GM20000 (cell line): ENCODE data around the gene SPINT2.

ENCODE experiments used
- DNase-seq: peaks from one replicate; pipeline ENCODE4 v3.0.0; 2012; ENCODE audit warnings: low spot score
- TF ChIP-seq, protein P1 (sequence below): IDR thresholded peaks from 2 replicates; pipeline ENCODE4 v1.5.1; 2012; ENCODE audit warnings: mild to moderate bottlenecking, control low read depth; ENCODE audit errors: extremely low read depth, missing control alignments

Gene SPINT2

DNA sequence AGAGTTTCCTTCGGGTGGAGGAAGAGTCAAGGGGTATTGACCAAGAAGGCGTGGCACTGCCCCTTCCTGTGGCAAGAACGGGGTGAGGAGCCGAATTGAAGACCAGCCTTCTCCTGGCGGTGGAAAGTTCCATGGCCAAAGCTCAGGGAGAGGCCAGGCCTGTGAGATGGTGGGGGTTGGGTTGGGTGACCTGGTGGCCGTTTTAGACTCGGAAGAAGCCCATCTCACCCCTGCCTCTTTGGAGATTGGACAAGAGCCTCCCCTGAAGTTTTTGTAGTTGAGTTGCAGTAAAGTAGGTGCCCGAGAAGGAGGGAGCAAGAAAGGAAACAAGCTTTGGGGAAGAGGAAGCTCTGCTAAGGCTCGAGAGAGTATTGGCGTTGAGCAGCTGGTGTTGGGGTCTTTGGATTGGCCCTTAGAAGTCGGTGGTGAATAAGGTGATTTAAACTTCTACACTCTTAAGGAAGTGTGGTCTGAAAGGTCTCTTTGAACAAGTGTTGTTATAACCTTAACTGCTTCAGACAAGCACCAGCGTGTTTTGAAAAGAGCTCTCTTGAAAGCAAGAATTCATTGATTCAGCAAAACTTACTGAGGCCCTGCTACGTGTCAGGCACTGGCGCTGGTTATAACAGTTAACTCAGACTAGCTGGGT is 964 bp downstream of the SPINT2 start:
- TF ChIP-seq, protein P1, sequence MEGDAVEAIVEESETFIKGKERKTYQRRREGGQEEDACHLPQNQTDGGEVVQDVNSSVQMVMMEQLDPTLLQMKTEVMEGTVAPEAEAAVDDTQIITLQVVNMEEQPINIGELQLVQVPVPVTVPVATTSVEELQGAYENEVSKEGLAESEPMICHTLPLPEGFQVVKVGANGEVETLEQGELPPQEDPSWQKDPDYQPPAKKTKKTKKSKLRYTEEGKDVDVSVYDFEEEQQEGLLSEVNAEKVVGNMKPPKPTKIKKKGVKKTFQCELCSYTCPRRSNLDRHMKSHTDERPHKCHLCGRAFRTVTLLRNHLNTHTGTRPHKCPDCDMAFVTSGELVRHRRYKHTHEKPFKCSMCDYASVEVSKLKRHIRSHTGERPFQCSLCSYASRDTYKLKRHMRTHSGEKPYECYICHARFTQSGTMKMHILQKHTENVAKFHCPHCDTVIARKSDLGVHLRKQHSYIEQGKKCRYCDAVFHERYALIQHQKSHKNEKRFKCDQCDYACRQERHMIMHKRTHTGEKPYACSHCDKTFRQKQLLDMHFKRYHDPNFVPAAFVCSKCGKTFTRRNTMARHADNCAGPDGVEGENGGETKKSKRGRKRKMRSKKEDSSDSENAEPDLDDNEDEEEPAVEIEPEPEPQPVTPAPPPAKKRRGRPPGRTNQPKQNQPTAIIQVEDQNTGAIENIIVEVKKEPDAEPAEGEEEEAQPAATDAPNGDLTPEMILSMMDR: no peak
- DNase-seq: no peak

DNA sequence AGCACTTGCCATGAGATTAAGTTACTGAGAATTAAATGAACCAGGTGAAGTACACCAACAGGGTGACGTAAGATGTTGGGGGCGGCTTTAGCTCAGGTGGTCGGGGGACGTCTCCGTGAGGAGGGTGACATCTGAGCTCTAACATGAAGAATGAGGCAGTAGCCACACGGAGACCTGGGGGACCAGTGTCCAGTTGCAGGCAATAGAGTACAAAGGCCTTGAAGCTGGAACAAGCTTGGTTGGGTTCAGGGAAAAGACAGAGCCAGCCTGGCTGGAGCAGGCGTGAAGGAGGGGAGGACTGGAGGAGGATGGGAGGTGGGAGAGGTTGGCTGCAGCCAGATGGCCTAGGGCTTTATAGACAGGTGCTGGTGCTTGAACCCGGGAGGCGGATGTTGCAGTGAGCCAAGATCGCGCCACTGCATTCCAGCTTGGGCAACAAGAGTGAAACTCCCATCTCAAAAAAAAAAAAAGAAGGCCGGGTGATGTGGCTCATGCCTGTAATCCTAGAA is 1.6 kb downstream of the SPINT2 start:
- TF ChIP-seq, protein P1: no peak
- DNase-seq: no peak

DNA sequence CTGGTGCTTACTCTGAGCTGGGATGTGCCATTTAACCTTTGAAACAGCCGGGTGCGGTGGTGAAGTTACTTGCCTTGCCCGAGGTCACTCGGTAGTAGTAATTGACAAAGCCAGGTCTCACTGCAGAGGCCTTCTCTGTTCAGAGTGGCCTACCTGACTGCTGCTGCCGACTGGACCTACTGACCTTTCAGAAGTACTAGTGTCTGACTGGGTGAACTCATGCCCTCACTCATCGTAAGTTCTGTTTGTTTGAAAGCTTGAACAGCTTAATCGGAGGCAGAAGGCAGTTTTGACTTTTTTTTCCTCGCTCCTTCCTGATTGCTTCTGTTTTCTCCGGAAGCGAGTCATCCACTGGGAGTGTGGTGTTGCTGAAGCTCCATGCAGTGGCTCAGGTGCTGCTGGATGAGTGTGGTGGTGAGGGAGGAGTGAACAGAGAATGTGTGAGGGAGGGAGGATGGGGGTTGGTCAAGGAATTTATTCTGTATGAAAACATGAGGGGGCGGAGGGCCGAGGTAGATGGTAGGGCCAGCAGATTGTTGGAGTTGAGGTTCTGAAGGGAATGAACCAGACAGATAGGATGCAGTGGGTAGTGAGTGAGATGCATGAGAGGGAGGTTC is 2.7 kb downstream of the SPINT2 start:
- TF ChIP-seq, protein P1: no peak
- no peak for DNase-seq

DNA sequence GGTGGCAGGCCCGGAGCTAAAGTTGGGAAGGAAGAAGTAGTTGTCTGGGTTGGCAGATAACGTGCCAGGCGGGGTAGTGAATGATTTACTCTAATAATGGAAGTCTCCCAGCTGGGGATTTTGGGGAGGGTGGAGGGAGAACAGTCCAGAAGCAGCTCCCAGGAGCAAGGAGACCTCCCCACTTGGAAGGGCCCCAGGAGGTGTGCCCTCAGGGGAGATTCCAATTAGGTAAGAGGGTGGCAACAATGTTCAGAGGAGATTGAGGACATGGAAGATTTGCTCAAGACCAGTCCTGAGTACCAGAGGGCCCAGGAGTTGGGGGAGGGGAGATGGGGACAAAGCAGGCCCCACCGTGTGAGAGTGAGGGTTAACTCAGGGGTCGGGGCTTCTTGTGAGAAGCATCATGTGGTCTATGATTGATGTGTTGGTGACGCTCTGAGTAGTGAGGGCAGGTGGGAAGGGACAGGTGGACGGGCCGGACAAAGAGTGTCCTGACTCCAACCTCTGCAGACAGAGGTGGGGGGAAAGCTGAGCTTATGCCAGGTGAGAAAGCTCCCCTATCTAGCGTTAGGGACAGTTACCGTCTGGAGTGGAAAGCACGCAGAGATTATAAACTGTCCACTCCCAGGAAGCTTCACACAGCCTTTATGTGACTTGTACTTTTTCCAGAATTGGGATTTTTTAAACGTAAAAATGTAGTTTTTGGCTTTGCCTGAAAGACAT is 3.5 kb downstream of the SPINT2 start:
- TF ChIP-seq, protein P1: no peak
- no peak for DNase-seq

DNA sequence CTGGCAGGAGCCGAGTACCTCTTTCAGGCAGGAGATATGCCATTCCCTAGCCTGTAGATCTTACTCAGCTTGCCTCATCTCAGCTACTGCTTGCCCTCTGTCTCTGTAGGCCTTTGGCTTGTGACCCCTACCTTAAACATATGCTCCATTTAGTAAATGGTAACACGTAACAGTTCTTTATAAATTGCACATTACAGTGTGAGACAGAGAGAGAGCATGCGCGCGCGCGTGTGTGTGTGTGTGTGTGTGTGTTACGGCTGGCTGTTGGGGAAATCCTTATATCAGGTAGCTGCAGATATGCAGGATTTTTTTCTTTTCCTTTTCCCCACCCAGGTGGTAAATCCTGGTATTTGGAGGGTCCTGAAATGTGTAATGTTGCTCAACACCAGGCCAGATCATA is 4.2 kb downstream of the SPINT2 start:
- DNase-seq: no peak
- TF ChIP-seq, protein P1: no peak

DNA sequence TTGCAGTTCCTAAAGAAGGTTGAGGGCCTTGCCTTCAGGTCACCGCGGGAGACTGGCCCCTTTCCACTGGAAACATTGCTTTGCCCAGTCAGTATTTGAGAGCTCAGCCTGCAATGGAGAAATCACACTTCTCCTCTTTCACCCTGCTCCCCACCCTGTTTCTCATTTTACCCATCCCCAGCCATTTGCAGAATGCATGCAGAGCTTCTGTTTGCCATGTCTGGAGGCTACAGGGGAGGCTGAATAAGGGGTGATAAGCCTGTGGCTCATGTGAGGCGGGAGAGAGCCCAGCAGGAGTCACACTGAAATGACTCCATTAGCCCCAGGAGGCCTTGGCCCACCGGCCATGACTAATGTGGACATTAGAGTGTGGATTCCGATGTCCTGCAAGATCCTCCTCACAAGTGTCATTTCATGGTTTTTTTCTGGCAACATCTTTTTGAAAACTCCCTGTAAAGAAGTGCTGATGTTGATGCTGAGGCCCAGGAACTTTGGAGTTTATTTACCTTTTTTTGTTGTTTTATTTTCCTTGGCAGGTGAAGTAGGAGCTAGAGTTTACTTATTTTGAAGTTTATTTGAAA is 6.3 kb downstream of the SPINT2 start:
- DNase-seq: no peak
- TF ChIP-seq, protein P1: no peak

DNA sequence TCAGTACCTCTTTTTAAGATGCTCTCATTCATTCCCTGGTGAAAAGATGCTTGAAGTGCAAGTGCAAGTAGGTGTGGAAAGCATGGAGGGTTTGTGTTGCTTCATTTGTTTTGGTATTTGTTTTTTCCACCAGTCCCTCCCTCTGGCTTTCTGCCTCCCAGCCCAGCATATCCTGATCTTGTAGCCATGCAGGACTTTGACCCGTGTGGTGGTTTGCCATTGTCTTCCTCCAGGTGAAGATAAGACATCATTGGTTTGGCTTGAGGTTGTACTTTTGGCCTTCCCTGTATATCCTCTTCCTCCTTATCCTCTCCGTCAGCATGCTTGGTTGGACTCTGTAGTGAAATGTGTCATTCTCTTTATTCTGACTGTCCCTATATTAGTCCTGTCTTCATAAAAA is 9.1 kb downstream of the SPINT2 start:
- no peak for DNase-seq
- TF ChIP-seq, protein P1: no peak
